ENCODE data around the gene FILIP1L.

DNA sequence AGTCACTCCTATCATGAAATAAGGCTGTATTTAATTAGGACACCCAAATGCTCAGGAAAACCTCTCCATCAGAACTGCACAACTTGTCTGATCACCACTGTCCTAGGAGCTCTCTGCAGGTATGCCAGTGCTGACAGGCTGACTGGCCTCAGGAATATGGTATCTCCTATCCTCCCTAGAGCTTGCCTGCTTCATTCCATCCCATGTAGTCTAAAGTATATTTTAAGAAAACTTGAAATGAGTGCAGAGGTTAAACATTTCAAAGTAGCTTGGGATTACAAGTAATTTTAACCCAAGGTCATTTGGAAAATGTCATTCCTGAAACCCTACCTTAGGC, 23.7 kb downstream of the FILIP1L start:
- TF ChIP-seq, protein P1, sequence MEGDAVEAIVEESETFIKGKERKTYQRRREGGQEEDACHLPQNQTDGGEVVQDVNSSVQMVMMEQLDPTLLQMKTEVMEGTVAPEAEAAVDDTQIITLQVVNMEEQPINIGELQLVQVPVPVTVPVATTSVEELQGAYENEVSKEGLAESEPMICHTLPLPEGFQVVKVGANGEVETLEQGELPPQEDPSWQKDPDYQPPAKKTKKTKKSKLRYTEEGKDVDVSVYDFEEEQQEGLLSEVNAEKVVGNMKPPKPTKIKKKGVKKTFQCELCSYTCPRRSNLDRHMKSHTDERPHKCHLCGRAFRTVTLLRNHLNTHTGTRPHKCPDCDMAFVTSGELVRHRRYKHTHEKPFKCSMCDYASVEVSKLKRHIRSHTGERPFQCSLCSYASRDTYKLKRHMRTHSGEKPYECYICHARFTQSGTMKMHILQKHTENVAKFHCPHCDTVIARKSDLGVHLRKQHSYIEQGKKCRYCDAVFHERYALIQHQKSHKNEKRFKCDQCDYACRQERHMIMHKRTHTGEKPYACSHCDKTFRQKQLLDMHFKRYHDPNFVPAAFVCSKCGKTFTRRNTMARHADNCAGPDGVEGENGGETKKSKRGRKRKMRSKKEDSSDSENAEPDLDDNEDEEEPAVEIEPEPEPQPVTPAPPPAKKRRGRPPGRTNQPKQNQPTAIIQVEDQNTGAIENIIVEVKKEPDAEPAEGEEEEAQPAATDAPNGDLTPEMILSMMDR (conservative IDR thresholded peaks at IDR 0.05; ENCODE audit: low read length), result 0 out of 2 replicates have a peak, but pooled peaks have one; percentile 4
- TF ChIP-seq EZH2phosphoT487 (IDR thresholded peaks at IDR 0.05; ENCODE audit: borderline replicate concordance, low read depth, low read length), result no peak
